Lung (tissue), 12 donors: ENCODE results near the gene RABGAP1. TPM values are rescaled to one million over a fixed set of nuclear protein-coding genes. Genes with fewer than 3 reads are reported as not detected.

Experiments used
- ATAC-seq: fragments of 200-7000 bp; cut with Tn5 transposase; one replicate; pipeline ENCODE4 v1.9.1; 2020; ENCODE audit warnings: moderate number of reproducible peaks; ENCODE audit not compliant: insufficient read depth, low FRiP score
- DNase-seq, 3 donors: peaks; one replicate each; pipeline ENCODE4 v3.0.0-alpha.2; 2013 to 2017
- H3K27ac ChIP-seq, 2 donors: one replicate each; pipeline ENCODE4 v1.5.1; 2013; ENCODE audit warnings: mild to moderate bottlenecking in 2 of 2, moderate library complexity in 2 of 2, control low read depth in 1 of 2, inconsistent platforms in 1 of 2, low read depth in 1 of 2, low read length in 1 of 2
- H3K27me3 ChIP-seq, 3 donors: one replicate each; pipeline ENCODE4 v1.5.1; 2013; ENCODE audit warnings: low read length in 2 of 3; ENCODE audit not compliant: control insufficient read depth in 3 of 3, insufficient read depth in 3 of 3
- H3K36me3 ChIP-seq, 4 donors: one replicate each; pipeline ENCODE4 v1.5.1; 2013; ENCODE audit warnings: low read length in 4 of 4, mild to moderate bottlenecking in 1 of 4, moderate library complexity in 1 of 4; ENCODE audit not compliant: control insufficient read depth in 4 of 4, insufficient read depth in 4 of 4
- H3K4me1 ChIP-seq, 5 donors: one replicate each; pipeline ENCODE4 v1.5.1; 2013; ENCODE audit warnings: low read length in 5 of 5, mild to moderate bottlenecking in 2 of 5, moderate library complexity in 1 of 5; ENCODE audit not compliant: control insufficient read depth in 5 of 5, insufficient read depth in 5 of 5
- H3K4me3 ChIP-seq: one replicate; pipeline ENCODE4 v1.5.1; 2013; ENCODE audit warnings: mild to moderate bottlenecking, control low read depth, moderate library complexity
- H3K9ac ChIP-seq, 2 donors: one replicate each; pipeline ENCODE4 v1.5.1; 2013; ENCODE audit warnings: low read length in 2 of 2, control low read depth in 1 of 2; ENCODE audit not compliant: insufficient read depth in 1 of 2
- H3K9me3 ChIP-seq, 4 donors: one replicate each; pipeline ENCODE4 v1.5.1; 2013; ENCODE audit warnings: low read length in 3 of 4, mild to moderate bottlenecking in 1 of 4, moderate library complexity in 1 of 4; ENCODE audit not compliant: control insufficient read depth in 4 of 4, insufficient read depth in 3 of 4
- CTCF ChIP-seq: IDR thresholded peaks from 2 replicates; pipeline ENCODE4 v1.5.1; 2012; ENCODE audit warnings: mild to moderate bottlenecking; ENCODE audit errors: control extremely low read depth, extremely low read depth
- WGBS, 2 donors: extraction: QIAGEN DNeasy Blood & Tissue Kit; methylation state at CpG; one replicate each; pipeline ENCODE4 v1.1.7; 2013; 5-methylcytosine and 5-hydroxymethylcytosine counted together
- polyA plus RNA-seq, 2 donors: library from polyadenylated mRNA; stranded (reverse); fragments of 200-250 nt; gene quantifications; one replicate each; pipeline ENCODE4 v1.2.1, GENCODE V29; 2013
- total RNA-seq, 2 donors: library from RNA; depleted of rRNA in 1 of 2; stranded (reverse); fragments of >200 nt in 1 of 2; gene quantifications; one replicate each; pipeline ENCODE4 v1.2.1, GENCODE V29; 2014 to 2021
- donor health status: control.
- donor health status: control.
- donor health status: Bipolar disorder and iron deficiency.
- donor health status: healthy.
- donor health status: DM: yes; HTN: yes; CAD: no.

RABGAP1 gene
- total and polyA plus RNA-seq, 4 donors, result 9.6 to 103 (median 34.9) TPM

GRCh38 chr9:123085916-123086315 lies 145.1 kb downstream of the RABGAP1 start:
- ATAC-seq (no peak), DNase-seq (no peak)
- no peak overlapping the region for H3K27ac ChIP-seq
- no peak overlapping the region for H3K4me3 ChIP-seq
- no peak overlapping the region for H3K9ac ChIP-seq
- no peak for TF ChIP-seq CTCF
- WGBS, 2 donors, result 61 to 80% methylated on average over 2 of the region's 2 CpGs
- H3K27me3 ChIP-seq, result no peaks in the 10 kb centered on the region
- peaks cover 0 to 2% (median 0%) of the 10 kb centered on the region in 4 donors for H3K9me3 ChIP-seq
- H3K36me3 ChIP-seq, result peaks cover 15 to 38% (median 22%) of the 10 kb centered on the region in 4 donors
- H3K4me1 ChIP-seq, result peaks cover 0 to 7% (median 0%) of the 10 kb centered on the region in 5 donors

- WGBS, 2 donors, result 95% methylated on average over 4 of the region's 4 CpGs
- Histone ChIP-seq H3K9me3 (peaks cover 0 to 2% (median 0%) of the 10 kb centered on the region in 4 donors), H3K27me3 (no peaks in the 10 kb centered on the region), H3K4me1 (peaks cover 0 to 7% (median 0%) of the 10 kb centered on the region in 5 donors), H3K9ac (no peak overlapping the region), H3K4me3 (no peak overlapping the region), H3K36me3 (peaks cover 16 to 48% (median 24%) of the 10 kb centered on the region in 4 donors), H3K27ac (no peak overlapping the region)
- TF ChIP-seq CTCF, result no peak
- ATAC-seq (no peak), DNase-seq (no peak)
These were observed 146.6 kb downstream of the RABGAP1 start for GRCh38 chr9:123087359-123087888.

GRCh38 chr9:123089040-123089439 lies 148.2 kb downstream of the RABGAP1 start:
- WGBS, 2 donors, result 93 to 97% methylated on average over 1 of the region's 1 CpG
- no peaks in the 10 kb centered on the region for H3K27me3 ChIP-seq
- H3K4me1 ChIP-seq, result peaks cover 0 to 7% (median 0%) of the 10 kb centered on the region in 5 donors
- ATAC-seq (no peak), DNase-seq (no peak)
- peaks cover 16 to 48% (median 30%) of the 10 kb centered on the region in 4 donors for H3K36me3 ChIP-seq
- H3K27ac ChIP-seq, result no peak overlapping the region
- H3K9me3 ChIP-seq, result peaks cover 0 to 2% (median 0%) of the 10 kb centered on the region in 4 donors
- no peak overlapping the region for H3K4me3 ChIP-seq
- TF ChIP-seq CTCF, result no peak
- no peak overlapping the region for H3K9ac ChIP-seq

GRCh38 chr9:123089790-123090189 lies 149.0 kb downstream of the RABGAP1 start:
- 94 to 96% methylated on average over 5 of the region's 5 CpGs for WGBS, 2 donors
- DNase-seq (no peak), ATAC-seq (no peak)
- peaks cover 12 to 44% (median 26%) of the 10 kb centered on the region in 4 donors for H3K36me3 ChIP-seq
- no peak overlapping the region for H3K27ac ChIP-seq
- H3K27me3 ChIP-seq, result no peaks in the 10 kb centered on the region
- no peak overlapping the region for H3K9ac ChIP-seq
- peaks cover 0 to 2% (median 0%) of the 10 kb centered on the region in 4 donors for H3K9me3 ChIP-seq
- no peak for TF ChIP-seq CTCF
- peaks cover 0 to 7% (median 0%) of the 10 kb centered on the region in 5 donors for H3K4me1 ChIP-seq
- H3K4me3 ChIP-seq, result no peak overlapping the region
